Measurements from ENCODE around the gene RAB11FIP2. TPM values are rescaled to one million over a fixed set of nuclear protein-coding genes. Genes with fewer than 3 reads are reported as not detected.

RAB11FIP2 gene, protein sequence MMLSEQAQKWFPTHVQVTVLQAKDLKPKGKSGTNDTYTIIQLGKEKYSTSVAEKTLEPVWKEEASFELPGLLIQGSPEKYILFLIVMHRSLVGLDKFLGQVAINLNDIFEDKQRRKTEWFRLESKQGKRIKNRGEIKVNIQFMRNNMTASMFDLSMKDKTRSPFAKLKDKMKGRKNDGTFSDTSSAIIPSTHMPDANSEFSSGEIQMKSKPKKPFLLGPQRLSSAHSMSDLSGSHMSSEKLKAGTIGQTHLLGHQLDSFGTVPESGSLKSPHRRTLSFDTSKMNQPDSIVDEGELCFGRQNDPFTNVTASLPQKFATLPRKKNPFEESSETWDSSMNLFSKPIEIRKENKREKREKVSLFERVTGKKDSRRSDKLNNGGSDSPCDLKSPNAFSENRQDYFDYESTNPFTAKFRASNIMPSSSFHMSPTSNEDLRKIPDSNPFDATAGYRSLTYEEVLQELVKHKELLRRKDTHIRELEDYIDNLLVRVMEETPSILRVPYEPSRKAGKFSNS
- total RNA-seq, result 6.9 and 10.6 TPM in 2 replicates

DNA sequence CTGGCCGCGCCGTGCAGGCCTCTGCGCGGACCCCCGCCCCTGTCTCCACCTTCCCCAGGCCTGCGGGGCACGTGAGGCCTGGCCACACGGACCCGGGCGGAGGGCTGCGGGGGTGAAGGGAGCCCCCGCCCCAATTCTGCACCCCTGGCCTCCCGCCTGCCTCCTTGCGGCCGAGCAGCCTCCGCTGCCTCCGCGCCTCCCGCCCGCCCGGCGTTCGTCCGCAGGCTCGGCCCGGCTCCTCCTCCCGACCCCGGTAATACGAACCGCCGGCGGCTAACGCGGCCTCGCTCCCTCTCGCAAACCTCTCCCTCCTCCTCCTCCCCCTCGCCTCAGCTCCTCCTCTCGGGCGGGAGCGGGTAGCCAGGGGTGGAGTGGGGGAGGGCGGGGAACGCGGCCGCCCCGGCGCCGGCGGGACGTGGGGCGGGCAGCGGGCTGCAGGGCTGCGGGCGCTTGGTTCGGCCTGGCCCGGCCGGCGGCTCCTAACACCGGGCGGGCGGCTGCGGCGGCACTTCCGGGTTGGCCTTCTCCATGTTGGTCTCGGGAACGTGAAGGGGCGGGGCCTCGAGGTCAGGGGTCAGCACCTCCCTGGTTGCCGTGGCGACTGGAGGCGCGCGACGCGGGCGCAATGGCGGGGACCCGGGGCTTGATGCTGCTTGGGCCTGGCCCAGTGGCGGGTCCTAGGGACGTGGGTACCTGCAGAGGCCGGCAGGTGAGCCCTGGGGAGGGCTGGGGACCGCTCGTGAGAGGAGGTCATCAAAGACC lies at the start of gene RAB11FIP2:
Gene RAB11FIP2 (minus strand): TSS at position 547 of the 762 bp plus-strand sequence. CDS start 778 bp downstream, outside the sequence.

